Activated T-cell treated with anti-CD3 and anti-CD28 coated beads for 24 hours (primary cell): ENCODE measurements around the gene NCF4.

Experiments
- DNase-seq: peaks from one replicate; pipeline ENCODE4 v3.0.0-alpha.2; 2020; ENCODE audit warnings: low read depth

NCF4 gene

DNA sequence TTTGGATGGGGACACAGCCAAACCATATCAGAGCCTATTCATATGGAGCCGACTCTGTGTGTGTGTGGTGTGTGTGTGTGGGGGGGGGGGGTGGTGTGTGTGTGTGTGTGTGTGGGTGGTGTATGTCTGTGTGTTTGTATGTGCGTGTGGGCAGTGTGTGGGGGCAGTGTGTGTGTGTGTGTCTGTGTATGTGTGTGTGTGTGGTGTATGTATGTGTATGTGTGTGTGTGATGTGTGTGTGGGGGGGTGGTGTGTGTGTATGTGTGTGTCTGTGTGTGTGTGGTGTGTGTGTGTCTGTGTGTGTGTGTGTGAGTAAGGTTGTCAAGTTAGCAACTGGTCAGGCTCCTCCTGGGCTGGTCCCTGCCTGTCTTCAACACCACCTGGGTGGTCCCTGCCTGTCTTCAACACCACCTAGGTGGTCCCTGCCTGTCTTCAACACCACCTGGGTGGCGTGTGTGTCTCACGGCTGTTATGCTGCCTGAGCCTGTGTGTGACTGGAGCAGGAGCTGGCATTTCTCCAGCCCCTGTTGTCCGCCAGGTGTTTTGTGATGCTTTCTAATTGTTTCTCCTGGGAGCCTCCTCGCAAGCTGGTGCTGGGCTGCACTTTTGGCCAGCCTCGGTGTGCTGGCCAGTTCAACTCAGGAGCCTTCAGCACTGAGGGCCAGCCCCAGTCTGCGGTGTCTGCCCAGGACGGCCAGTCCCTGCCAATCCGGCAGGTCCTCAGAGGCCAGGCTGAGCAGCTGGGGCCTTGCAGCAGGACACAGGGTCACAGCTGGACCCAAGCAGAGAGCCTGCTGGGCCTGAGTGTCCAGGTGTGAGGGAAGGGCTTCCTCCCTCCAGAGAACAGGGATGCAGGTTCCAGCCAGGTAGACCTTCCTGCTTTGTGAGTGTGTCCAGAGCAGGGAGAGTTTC, 22.4 kb upstream of the NCF4 start:
- no peak for DNase-seq

DNA sequence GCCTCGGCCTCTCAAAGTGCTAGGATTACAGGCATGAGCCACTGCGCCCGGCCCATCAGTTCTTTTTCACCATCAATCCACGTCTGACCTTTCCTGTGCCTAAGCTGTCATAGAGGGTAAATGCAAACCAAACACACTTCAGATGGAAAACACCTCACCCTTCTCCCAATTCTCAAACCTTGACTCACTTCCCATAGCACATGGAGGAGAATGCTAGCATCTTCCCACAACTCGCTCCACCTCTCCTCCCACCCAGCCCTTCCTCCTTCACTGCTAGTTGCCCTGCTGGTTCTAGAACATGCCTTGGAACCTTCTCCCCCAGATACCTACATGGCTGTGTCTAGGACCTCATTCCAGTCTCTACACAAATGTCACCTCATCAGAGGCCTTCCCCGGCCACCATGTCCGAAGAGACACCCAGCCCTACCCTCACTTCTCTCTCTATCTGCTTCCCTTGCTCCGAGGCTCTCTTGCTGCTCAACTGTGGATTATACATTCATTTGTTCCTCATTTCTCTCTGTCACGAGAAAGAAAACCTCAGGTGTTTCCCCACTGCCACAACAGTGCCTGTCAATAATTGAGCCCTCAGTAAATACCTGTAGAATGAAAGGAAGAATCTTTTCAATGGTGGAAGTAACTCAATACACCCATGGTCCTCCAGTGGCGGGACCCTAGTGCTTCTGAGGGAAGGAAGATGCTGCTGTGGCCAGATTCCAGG, 21.3 kb upstream of the NCF4 start:
- no peak for DNase-seq

DNA sequence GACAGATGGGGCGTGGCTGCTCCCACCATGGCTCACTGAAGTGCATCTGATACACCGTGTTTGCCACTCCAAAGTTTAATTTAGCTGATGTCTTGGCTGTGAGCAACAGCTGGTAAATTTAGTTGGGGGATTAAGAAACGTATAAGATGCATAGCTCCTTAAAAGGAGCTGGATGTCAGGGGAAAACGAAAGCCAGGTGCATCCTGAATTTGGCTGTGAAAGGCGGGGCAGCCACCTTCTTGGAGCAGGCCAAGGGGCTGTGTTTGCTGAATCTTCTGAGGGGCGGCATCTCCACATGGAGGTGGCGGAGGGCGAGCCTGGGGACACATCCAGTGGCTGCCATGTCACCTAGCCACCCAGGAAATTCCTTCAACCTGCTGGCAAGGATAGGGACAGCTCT, 20.7 kb upstream of the NCF4 start:
- DNase-seq = no peak

DNA sequence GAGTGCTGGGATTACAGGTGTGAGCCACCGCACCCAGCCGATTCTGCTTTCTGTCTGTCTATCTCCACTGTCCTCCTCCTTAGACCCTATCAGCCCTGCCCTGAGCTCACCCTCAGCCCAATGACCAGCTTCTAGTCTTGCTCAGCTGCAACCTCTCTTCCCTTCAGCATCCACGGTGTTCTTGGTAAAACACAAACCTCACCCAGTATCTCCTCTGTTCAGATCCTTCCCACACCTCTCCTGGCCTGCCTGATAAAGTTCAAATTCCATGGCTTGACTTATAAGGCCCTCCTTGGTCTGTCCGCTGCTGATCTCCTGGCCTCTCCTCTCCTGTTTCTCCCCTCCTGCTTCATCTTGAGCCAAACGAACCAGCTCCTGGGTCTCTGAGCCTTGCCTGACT, 14.5 kb upstream of the NCF4 start:
- no peak for DNase-seq

DNA sequence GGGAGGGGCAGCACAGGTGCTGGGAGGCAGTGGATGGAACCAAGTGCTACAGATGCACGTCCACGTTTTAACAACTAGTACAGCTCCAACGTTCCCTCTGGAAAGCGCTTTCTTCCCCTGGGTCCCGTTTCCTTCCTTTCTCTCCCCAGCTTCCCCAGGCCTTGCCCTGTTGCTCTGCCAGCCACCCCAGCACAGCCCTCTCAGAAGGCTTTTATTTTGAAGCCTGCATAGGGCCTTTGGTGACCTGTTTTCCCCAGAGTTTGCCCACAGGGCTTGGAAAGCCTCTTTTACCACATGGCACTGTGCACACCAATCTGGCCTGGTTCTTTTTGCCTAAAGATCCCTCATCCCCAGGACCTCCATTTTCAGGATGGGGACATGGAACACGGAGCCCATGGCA, 13.9 kb upstream of the NCF4 start:
- no peak for DNase-seq

DNA sequence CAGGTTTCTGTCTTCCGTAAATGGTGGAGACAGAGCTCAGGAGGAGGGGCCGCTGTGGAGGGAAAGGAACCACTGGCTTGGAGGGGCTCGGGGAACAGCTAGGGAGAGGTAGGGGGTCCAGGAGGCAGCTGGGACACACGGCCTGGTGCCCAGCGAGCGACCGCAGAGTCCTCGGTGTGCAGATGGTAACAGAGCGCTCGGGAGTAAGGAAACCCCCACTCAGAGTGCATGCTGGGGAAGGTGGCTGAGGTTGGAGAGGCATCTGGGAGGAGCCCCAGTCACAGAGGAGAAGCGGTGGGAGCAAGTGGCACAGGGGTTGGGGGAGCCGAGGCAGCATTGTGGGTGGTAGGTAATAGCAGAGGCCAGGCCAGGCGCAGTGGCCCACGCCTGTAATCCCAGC, 10.8 kb upstream of the NCF4 start:
- no peak for DNase-seq

DNA sequence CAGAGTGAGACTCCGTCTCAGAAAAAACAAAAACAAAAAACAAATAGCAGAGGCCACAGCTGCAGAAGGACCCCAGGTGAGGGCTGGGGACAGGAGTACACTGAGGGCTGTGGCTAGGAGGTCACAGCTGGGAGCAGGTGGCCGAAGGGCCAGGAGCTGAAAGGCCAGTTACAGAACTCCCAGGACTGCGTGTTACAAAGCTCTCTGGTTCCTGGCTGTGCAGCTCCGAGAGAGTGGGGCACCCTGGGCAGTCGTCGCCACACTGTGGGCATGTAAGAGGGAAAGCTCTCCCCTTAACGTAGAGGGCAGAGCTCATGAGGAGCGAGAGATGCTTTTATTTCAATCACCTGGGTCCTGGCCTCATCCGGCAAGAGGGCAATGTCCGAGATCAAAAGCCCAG, 10.1 kb upstream of the NCF4 start:
- no peak for DNase-seq

DNA sequence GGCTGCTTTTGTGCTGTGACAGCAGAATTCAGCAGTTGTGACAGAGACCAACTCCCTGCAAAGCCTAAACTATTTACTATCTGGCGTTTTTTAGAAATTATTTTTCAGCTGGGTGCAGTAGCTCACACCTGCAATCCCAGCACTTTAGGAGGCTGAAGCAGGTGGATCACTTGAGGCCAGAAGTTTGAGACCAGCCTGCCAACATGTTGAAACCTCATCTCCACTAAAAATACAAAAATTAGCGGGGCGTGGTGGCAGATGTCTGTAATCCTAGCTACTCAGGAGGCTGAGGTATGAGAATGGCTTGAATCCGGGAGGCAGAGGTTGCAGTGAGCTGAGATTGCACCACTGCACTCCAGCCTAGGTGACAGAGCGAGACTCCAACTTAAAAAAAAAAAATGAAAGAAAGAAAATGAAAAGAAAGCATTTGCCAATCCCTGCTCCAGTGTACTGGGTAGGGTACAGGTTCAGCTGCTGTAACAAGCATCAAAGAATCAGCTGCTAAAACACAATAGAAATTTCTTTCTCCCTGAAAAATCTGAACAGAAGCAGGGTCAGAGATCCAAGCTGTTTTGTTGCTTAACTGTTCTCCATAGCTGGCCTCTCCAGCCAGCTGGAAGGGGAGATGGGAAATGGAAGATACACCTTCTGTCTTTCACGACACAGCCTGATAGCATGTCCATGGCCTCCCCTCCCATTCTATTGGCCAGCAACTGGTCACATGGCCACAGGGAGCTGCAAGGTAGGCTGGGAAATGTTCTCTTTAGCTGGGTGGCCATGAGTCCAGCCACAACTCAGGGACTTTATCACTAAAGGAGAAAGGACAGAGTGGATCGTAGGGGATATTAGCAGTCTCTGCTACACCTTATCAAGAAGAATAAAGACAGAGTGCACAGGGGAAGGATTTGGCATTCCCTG, 8.5 kb upstream of the NCF4 start:
- DNase-seq = no peak

DNA sequence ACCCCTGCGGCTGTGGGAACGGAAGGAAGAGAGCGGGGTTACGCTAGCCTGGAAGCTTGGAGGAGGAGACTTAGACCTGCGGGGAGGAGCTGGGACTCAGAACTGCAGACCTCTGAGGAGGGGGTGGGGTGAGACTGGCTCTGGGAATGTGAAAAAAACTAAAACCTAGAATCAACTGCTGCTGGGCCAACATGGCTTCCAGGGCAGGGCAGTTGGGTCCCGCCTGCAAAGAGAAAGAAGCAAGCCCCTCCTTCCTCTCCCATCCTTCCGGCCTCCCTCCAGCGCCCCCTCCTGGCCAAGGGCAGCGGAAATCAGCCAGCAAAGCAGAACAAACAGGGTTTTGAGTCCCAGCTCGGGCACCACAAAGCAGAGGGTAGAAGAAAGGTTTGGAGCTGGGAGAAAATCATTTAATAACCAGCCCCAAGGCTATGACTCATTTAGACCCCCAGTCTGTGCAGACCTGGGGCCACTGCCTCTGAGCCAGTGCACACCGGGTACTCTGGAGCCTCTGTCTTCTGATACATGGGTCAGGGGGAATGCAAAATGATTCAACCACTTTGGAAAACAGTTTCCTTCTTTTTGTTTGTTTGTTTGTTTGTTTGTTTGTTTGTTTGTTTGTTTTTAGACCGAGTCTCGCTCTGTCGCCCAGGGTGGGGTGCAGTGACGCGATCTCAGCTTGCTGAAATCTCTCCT, 7.3 kb upstream of the NCF4 start:
- peak; percentile 81 for DNase-seq

DNA sequence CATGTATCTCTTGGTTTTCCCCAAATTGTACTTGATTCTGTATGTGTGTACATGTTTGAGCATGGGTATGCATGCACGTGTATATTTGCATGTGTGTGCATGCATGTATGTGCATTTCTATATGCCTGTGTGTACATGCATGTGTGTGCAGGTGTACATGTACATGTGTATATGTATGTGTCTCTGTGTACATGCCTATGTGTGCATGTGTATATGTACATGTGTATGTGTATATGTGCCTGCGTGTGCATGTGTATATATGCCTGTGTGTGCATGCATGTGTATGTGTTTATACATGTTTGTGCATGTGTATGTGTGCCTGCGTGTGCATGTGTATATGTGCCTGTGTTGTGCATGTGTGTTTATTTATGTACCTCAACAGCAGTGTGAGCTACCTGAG, 5.3 kb upstream of the NCF4 start:
- DNase-seq = no peak

DNA sequence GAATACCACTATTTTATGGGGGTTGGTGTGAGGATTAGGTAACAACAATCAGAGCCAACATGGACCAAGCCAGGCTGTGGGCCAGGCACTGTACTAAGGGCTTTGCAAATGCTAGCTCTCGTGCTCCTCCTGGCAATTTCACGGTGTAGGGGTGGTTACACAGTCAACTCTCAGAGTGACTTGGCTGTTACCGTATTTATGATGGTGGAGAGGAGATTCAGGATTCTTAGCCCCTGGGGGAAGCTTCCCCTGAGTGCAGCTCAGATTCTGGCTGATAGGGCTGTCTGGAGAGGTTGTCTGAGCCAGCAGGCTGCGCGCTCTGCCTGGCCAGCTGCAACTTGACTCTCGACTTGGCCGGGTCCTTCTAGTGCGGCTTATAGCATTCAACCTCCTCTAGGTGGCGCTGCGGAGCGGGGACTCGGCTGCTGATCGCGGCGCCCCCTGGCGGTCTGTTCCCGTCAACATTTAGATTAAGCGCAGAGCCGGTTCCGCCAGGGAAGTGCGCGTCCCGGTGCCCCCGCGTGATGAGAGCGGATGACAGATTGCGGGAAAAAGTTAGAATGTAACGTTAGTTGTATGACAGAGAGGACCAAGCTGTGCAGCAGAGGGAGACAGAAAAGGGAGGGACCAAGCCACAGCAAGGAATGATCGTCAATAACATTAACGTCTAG, 4.5 kb upstream of the NCF4 start:
- DNase-seq = peak; percentile 90

DNA sequence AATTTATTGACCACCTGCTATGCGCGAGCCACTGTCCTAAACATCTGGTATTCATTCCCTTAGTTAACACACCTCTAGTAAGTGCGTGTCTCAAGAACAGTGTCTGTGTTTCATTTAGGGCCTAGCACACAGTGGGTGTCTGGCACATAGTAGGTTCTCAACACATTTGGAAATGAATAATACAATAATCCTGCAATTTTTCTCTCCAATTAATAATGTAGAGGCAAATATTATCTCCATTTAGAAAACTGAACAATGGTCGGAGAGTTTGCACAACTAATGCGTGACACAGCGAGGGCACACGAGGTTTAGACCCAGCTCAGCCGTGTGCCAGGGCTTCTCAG, 4.0 kb upstream of the NCF4 start:
- DNase-seq = no peak

DNA sequence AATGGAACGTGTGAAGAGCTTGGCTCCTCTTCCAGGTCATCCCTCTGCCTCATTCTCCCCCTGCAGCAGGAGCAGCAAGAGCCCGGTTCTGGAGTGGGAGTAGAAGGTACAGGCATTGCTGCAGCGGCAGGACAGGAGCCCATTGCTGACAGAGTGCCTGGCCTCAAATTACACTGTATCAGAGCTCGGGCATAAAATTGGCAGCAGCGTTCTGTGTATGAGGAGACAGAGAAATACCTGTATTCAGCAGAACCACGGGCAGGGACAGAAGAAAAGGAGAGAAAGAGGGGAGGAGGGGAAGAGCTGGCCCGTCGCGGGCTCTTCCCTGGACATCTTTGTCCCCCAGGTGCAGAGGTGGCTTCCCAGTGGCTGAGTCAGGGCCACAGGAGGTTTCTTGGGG, 2.6 kb upstream of the NCF4 start:
- no peak for DNase-seq

DNA sequence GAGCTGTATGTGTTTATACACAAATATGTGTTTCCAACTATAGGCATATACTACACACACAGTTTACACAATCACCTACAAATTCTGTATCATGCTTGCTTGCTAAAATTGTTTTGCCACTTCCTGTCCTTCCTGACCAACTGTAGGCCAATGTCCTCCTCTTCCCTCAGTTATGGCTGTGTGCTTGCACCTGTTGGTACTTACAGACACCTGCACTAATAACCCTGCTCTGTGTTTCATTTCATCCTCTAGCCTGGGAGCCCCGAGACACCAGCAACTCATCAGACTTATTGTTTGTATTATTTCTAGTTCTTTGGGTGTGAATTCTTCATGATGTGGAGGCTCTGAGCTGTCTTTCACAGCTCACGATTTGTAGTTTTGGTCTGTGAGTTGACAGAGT, 1.8 kb upstream of the NCF4 start:
- no peak for DNase-seq

DNA sequence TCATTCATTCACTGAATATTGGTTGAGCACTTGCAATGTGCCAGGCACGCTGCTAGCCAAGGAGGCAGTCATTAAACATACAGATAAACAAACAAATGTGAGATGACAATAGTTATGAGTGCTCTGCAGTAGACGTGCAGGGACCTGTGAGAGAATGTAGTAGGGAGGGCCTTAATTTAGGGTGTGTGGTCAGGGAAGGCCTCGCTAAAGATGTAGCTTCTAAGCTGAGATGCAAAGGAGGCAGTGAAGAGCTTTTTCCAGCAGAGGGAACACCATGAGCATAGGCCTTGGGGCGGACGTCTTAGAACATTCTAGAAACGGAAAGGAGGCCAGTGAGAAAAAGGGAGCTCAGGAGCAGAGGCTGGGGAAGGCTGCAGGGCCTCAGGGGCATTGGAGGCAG, 789 bp upstream of the NCF4 start:
- DNase-seq = no peak

DNA sequence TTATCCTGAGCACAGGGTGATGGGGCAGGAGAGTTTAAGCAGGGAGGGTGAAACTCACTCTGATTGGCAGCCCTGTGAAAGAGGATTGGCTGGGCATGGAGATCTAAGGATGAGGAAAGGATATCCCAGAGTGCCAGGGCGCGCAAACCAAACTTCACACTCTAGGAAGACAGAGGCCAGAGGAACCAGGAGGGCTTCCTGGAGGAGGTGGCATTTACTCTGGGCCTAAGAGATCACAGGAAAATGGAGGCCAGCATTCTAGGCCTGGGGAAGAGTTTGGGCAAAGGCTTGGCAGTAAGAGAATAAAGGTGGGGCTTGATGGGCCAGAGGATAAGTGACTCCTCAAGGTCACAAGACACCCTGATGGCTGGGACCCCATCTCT, 377 bp upstream of the NCF4 start:
- no peak for DNase-seq

DNA sequence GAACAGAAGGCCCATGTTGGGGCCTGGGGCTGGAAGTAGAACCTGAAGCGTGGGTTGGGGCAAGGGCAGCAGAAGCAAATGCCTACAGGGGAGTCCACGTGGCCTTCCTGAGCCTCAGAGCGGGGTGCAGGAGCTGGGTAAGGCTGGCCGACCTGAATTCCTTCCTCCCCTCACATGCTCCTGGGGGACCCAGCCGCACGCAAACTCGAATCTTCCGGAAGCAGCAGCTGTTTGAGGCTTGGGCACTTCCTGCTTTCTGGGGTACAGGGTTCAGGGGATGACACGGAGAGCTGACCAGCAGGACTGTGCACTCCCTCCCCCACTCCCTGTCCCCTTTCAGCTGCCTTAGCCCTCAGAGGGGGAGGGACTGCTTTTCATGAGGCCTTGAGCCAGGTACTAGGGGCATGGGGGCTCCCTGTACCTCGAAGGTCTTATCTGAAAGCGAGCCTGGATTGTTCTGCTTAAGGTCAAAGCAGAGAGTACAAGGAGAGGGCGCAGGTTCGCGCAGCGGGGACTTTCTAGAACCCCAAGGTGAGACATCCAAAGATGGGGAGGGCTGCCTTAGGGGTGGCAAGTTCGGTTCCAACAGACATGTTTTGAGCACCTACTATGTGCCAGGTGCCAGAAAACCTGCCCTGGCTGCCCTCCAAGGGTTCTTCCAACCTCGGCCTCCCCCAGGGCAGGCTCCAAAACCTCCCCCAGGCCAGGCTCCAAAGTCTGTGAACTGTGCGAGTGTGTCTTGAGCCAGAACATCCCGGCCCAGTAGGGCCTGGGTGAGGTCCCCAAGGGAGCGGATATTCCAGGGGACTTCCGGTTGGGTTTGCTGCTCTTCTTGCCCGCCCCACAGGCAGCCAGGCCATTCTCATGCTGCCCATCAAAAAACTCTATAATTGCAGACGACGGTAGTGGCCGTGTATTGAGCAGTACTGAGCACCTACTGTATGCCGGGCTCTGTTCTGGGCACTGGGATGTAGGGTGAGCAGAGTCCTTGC, 1.7 kb downstream of the NCF4 start:
- no peak for DNase-seq

DNA sequence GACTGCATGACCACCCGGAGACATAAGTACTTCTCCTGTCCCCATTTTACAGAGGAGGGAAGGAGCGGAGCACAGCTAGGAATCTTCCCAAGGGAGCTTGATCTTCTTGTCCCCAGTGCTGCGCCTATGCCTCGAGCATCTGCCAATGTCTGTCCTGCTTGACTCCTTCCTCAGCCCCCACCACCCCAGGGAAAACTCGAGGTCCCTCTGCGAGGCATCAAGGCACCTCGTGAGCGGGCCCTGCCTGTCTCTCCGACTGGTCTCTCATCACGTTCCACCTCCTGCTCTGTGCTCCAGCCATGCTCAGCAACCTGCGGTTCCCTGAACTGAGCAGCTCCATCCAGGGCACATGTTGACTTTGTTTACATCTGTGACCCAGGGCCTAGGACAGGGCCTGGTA, 2.5 kb downstream of the NCF4 start:
- no peak for DNase-seq

DNA sequence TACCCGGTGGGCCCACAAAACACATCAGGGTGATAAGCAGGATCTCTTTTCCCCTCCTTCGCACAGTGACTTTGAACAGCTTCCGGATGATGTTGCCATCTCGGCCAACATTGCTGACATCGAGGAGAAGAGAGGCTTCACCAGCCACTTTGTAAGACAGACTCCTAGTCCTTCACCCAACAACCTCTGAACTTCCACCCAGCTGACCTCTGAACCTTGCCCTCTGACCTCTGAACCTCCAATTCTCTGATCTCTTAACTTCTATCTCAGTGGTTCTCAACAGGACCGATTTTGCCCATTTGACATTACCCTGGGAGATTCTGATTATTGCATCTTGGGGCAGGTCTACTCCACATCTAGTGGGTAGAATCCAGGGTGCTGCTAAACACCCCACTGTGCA, 3.2 kb downstream of the NCF4 start:
- DNase-seq = no peak
